ENCODE results near the gene NOC4L.

NOC4L gene

DNA sequence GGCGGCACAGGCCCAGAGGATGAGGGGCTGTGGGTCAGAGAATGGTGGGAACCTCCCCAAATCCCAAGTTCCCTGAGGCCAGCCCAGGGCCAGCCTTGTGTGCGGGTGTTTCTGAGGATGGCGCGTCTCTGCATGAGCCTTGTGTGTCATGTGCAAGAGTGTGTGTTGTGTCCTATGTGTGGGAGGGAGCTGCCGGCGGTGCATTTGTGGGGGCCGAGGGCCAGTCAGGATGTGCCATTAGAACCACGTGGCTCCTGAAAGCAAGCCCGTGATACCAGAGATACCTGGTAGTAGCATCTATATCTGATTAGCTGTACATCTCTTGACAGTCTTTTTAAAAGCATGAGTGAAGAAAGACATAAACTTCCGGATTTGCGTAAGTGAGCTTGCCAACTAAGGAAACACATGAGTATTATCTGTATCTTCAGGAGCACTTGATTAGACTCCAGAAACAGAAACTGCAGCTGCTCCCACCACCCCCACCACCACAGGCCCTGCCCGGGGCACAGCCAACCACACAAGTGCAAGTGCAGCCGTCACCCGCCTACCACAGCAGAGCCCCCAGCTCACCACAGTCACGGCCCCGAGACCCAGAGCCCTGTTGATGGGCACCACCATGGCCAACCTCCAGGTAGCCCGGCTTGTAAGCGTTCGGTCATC is 19.4 kb upstream of the NOC4L start:
- H3K27ac ChIP-seq = no peak overlapping the region
- TF ChIP-seq, protein P1, sequence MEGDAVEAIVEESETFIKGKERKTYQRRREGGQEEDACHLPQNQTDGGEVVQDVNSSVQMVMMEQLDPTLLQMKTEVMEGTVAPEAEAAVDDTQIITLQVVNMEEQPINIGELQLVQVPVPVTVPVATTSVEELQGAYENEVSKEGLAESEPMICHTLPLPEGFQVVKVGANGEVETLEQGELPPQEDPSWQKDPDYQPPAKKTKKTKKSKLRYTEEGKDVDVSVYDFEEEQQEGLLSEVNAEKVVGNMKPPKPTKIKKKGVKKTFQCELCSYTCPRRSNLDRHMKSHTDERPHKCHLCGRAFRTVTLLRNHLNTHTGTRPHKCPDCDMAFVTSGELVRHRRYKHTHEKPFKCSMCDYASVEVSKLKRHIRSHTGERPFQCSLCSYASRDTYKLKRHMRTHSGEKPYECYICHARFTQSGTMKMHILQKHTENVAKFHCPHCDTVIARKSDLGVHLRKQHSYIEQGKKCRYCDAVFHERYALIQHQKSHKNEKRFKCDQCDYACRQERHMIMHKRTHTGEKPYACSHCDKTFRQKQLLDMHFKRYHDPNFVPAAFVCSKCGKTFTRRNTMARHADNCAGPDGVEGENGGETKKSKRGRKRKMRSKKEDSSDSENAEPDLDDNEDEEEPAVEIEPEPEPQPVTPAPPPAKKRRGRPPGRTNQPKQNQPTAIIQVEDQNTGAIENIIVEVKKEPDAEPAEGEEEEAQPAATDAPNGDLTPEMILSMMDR (IDR thresholded peaks at IDR 0.05) = no peak
- TF ChIP-seq ZFX (IDR thresholded peaks at IDR 0.05; ENCODE audit: borderline replicate concordance) = no peak

DNA sequence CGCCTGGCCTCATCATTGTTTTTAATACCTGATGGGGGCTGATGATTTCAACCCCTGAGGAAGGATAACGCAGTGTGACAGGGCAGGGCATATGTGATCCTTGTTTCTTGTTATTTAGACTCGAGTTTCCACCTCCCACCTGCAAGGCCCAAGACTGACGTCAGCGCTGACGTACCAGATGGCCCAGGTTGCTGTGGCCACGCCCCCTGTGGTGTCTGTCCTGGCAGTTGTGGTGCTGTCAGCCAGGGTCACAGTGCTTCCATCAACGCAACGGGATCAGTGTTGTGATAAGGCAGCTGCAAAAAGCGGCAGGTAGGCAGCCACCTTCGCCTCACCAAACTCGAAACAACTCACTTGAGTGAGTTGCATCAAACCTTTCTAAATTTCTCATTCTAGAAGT is 18.5 kb upstream of the NOC4L start:
- TF ChIP-seq ZFX (IDR thresholded peaks at IDR 0.05; ENCODE audit: borderline replicate concordance) = no peak
- TF ChIP-seq, protein P1 (IDR thresholded peaks at IDR 0.05) = no peak
- no peak overlapping the region for H3K27ac ChIP-seq

DNA sequence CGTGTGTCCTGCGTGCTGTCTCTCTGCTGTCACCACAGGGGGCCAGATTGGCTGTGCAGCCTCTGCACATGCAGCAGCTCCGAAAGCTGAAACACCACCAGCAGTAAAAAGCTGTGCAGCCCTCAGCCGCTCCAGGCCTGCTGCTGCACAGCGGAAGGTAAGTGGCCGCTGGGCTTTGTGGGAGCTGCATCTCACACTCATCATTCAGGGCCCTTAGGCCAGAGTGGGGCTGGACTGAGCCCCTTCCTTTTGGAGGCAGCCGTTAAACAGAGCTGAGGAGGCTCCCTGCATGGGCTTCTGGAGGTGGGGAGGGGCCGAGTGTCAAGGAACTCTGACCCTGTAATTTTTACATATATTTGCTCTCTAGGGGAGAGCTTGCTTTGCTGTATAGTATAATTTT is 17.2 kb upstream of the NOC4L start:
- no peak for TF ChIP-seq ZFX (IDR thresholded peaks at IDR 0.05; ENCODE audit: borderline replicate concordance)
- TF ChIP-seq, protein P1 (IDR thresholded peaks at IDR 0.05) = no peak
- H3K27ac ChIP-seq = no peak overlapping the region

DNA sequence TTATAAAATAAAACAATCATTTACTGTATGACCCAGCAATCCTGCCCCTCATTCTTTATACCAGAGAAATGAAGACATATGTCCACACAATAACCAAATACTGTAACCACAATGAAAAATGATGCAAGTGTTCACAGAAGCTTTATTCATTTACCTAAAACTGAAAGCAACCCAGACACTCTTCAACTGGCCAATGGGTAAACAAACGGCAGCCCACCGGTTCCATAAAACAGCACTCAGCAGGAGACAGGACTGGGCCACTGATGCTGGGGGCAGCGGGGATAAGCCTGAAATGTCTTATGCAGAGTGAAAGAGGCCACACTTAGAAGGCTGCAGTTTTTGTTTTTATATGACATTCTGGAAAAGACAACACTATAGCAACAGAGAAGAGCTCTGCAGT is 15.2 kb upstream of the NOC4L start:
- TF ChIP-seq ZFX (IDR thresholded peaks at IDR 0.05; ENCODE audit: borderline replicate concordance) = no peak
- TF ChIP-seq, protein P1 (IDR thresholded peaks at IDR 0.05) = no peak
- H3K27ac ChIP-seq = no peak overlapping the region

DNA sequence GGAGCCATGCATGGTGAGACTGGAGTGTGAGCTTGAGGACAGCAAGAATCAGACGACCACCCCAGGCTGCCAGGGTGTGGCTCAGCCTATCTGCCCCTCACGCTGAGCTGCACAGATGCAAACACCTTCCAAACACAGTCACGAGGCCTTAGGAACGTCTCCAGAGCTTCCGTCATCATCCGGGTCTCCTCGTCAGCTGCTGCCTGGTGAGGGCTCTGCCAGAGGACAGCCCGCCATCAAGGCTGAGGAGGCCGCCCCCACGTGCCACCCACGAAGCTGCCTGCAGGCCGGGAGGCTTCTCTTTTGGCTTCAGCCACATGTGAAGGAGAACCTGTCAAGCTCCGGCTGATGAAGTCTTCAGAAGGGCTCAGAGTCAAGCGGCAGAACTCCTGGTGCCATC is 13.6 kb upstream of the NOC4L start:
- TF ChIP-seq, protein P1 (IDR thresholded peaks at IDR 0.05) = no peak
- TF ChIP-seq ZFX (IDR thresholded peaks at IDR 0.05; ENCODE audit: borderline replicate concordance) = no peak
- no peak overlapping the region for H3K27ac ChIP-seq

DNA sequence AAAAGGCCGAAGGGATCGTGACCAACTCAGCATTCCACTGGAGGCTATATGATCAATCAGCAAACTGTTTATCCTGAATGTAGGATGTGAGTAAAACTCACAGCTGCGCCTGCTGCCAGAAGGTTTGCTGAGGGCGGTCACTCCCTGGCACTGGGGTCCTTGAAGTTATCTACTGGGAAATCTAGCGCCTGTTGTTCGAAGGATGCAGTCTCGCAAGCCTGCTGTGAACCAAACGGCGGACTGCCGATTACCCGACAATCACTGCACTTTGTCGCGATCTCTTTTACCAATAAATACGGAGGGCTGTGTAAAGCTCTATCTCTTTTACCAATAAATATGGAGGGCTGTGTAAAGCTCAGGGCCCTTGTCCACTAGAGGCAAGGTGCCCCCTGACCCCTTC is 13.0 kb upstream of the NOC4L start:
- no peak overlapping the region for H3K27ac ChIP-seq
- TF ChIP-seq ZFX (IDR thresholded peaks at IDR 0.05; ENCODE audit: borderline replicate concordance) = no peak
- TF ChIP-seq, protein P1 (IDR thresholded peaks at IDR 0.05) = no peak

DNA sequence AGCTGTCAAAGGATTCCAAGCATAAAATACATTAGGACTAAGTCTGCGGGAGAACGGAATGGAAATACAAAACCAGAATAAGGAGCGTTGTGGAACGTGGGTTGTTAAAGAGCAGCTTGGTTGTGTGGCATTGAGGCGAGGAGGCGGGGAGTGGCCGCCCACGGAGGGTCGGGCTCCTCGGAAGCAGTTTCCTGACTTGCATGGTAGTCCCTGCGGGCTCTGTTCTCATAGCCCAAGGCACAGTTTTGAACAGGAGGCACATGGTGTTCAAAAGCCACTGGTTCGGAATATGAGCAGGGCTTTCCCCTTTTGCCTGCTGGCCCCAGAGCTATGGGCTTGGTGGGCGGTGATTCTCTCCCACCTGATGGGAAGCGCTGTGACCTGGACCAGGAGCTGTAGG is 12.3 kb upstream of the NOC4L start:
- no peak overlapping the region for H3K27ac ChIP-seq

More for the DNA sequence above, 12.3 kb upstream of the NOC4L start:
- TF ChIP-seq, protein P1 (IDR thresholded peaks at IDR 0.05) = no peak
- TF ChIP-seq ZFX (IDR thresholded peaks at IDR 0.05; ENCODE audit: borderline replicate concordance) = no peak
